ENCODE measurements around the gene REST. TPM values are rescaled to one million over a fixed set of nuclear protein-coding genes. Genes with fewer than 3 reads are reported as not detected.

REST gene
- total RNA-seq, 2 experiments from 2014 or later = 56.8 to 57.6 TPM

- no peak overlapping the region for H3K4me3 Mint-ChIP-seq
Measured at GRCh38 chr4:56927196-56927595, 19.5 kb downstream of the REST start.

GRCh38 chr4:56930638-56931037 lies 22.9 kb downstream of the REST start:
- Histone ChIP-seq H3K27me3 (ENCODE audit: control insufficient read depth in 1 of 2, insufficient read depth in 2 of 2, low read length in 2 of 2) (no peaks in the 10 kb centered on the region), H3K4me1 (ENCODE audit: insufficient read depth, low read length) (peaks cover 4% of the 10 kb centered on the region), H3K4me3 (ENCODE audit: low read length) (no peak overlapping the region), H3K9me3 (ENCODE audit: control insufficient read depth in 1 of 2, insufficient read depth in 1 of 2, low read length in 2 of 2) (no peaks in the 10 kb centered on the region), H3K36me3 (ENCODE audit: insufficient read depth, low read length) (peaks cover 52% of the 10 kb centered on the region), H3K27ac (ENCODE audit: low read depth in 1 of 2, low read length in 2 of 2) (no peak overlapping the region)
- no peak overlapping the region for H3K27ac Mint-ChIP-seq
- peaks cover 58% of the 10 kb centered on the region for H3K4me1 Mint-ChIP-seq (ENCODE audit: low read depth)
- POLR2A ChIA-PET = no interaction called here
- CTCF ChIA-PET = no interaction called here
- DNase-seq (no peak), ATAC-seq (ENCODE audit: poor library complexity) (no peak)
- peaks cover 78% of the 10 kb centered on the region for H3K36me3 Mint-ChIP-seq (ENCODE audit: low read depth)
- no peak for TF ChIP-seq CTCF (IDR thresholded peaks at IDR 0.05)
- H3K9me3 Mint-ChIP-seq = no peaks in the 10 kb centered on the region
- intact Hi-C loops (cut with DNase I, micrococcal nuclease) = no loop called here
- no peak overlapping the region for H3K4me3 Mint-ChIP-seq
- no peaks in the 10 kb centered on the region for H3K27me3 Mint-ChIP-seq

More at GRCh38 chr4:56927196-56927595, 19.5 kb downstream of the REST start:
- Histone ChIP-seq H3K36me3 (ENCODE audit: insufficient read depth, low read length) (peaks cover 71% of the 10 kb centered on the region), H3K9me3 (ENCODE audit: control insufficient read depth in 1 of 2, insufficient read depth in 1 of 2, low read length in 2 of 2) (no peaks in the 10 kb centered on the region), H3K4me1 (ENCODE audit: insufficient read depth, low read length) (peaks cover 4% of the 10 kb centered on the region), H3K27me3 (ENCODE audit: control insufficient read depth in 1 of 2, insufficient read depth in 2 of 2, low read length in 2 of 2) (no peaks in the 10 kb centered on the region), H3K27ac (ENCODE audit: low read depth in 1 of 2, low read length in 2 of 2) (no peak overlapping the region), H3K4me3 (ENCODE audit: low read length) (no peak overlapping the region)
- peaks cover 85% of the 10 kb centered on the region for H3K36me3 Mint-ChIP-seq (ENCODE audit: low read depth)
- ATAC-seq (ENCODE audit: poor library complexity) (no peak), DNase-seq (no peak)
- peaks cover 40% of the 10 kb centered on the region for H3K4me1 Mint-ChIP-seq (ENCODE audit: low read depth)
- H3K27me3 Mint-ChIP-seq = no peaks in the 10 kb centered on the region
- no peaks in the 10 kb centered on the region for H3K9me3 Mint-ChIP-seq
- intact Hi-C loops (cut with DNase I, micrococcal nuclease) = no loop called here
- ChIA-PET POLR2A (no interaction called here), CTCF (no interaction called here)
- H3K27ac Mint-ChIP-seq = no peak overlapping the region
- no peak for TF ChIP-seq CTCF (IDR thresholded peaks at IDR 0.05)

- Histone ChIP-seq H3K4me1 (ENCODE audit: insufficient read depth, low read length) (peaks cover 4% of the 10 kb centered on the region), H3K36me3 (ENCODE audit: insufficient read depth, low read length) (peaks cover 42% of the 10 kb centered on the region), H3K9me3 (ENCODE audit: control insufficient read depth in 1 of 2, insufficient read depth in 1 of 2, low read length in 2 of 2) (no peaks in the 10 kb centered on the region), H3K27ac (ENCODE audit: low read depth in 1 of 2, low read length in 2 of 2) (no peak overlapping the region), H3K4me3 (ENCODE audit: low read length) (no peak overlapping the region), H3K27me3 (ENCODE audit: control insufficient read depth in 1 of 2, insufficient read depth in 2 of 2, low read length in 2 of 2) (no peaks in the 10 kb centered on the region)
- H3K4me1 Mint-ChIP-seq (ENCODE audit: low read depth) = peaks cover 58% of the 10 kb centered on the region
- CTCF ChIA-PET = no interaction called here
- H3K9me3 Mint-ChIP-seq = no peaks in the 10 kb centered on the region
- no peak for TF ChIP-seq CTCF (IDR thresholded peaks at IDR 0.05)
- no peak overlapping the region for H3K27ac Mint-ChIP-seq
- ATAC-seq (ENCODE audit: poor library complexity) = no peak
- H3K36me3 Mint-ChIP-seq (ENCODE audit: low read depth) = peaks cover 71% of the 10 kb centered on the region
- intact Hi-C loops (cut with DNase I, micrococcal nuclease) = no loop called here
- no peaks in the 10 kb centered on the region for H3K27me3 Mint-ChIP-seq
- no peak for DNase-seq
- POLR2A ChIA-PET = no interaction called here
- no peak overlapping the region for H3K4me3 Mint-ChIP-seq
Measured at GRCh38 chr4:56931924-56932323, 24.2 kb downstream of the REST start.
